Lower leg skin (tissue), 3 donors: ENCODE data around the gene EFHC1.

Source experiments
- POLR2A ChIP-seq, 2 donors: fragments of 450-650 bp; IDR thresholded peaks; one replicate each; pipeline ENCODE4 v1.6.1; 2016 to 2017; ENCODE audit warnings: antibody characterized with exemption in 2 of 2, mild to moderate bottlenecking in 1 of 2, moderate library complexity in 1 of 2
- TF ChIP-seq, protein P1 (sequence below), 3 donors: fragments of 450-650 bp; IDR thresholded peaks; one replicate each; pipeline ENCODE4 v1.5.1; 2016; ENCODE audit warnings: antibody characterized with exemption in 3 of 3, mild to moderate bottlenecking in 3 of 3, moderate library complexity in 2 of 3

DNA sequence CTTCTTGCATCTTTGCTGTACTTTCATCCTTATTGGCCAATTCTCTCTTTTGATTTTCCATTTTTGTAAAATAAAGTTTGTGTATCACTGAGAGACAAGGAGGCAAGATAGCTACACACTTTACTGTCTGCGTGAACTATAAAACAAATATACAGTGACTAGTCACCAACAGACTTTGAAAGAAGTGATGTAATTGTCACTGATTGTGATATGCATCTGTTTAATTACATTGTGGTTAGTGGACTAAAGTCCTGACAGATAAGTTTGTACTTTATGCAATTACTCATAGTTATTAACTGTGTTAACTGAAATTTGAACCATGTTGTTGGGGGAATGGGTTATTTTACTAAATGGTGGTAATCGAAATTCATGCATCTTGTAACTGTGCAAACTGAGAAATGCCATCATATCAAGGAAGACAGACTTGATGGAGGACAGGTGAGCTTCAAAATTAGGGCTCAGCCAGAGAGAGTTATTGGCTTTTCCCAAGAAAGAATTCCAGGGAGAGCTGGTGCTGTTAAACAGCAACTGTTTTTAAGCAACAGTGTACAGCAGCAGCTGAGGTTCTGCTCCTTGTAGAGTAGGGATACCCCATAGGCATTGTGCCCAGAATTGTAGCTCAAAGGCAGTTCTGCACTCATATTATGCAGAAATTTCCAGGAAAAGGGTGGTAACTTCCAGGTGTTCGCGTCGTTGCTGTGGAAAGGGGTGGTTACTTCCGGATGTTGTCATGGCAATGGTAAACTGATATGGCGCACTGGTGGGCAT, 62.9 kb downstream of the EFHC1 start:
- TF ChIP-seq, protein P1, sequence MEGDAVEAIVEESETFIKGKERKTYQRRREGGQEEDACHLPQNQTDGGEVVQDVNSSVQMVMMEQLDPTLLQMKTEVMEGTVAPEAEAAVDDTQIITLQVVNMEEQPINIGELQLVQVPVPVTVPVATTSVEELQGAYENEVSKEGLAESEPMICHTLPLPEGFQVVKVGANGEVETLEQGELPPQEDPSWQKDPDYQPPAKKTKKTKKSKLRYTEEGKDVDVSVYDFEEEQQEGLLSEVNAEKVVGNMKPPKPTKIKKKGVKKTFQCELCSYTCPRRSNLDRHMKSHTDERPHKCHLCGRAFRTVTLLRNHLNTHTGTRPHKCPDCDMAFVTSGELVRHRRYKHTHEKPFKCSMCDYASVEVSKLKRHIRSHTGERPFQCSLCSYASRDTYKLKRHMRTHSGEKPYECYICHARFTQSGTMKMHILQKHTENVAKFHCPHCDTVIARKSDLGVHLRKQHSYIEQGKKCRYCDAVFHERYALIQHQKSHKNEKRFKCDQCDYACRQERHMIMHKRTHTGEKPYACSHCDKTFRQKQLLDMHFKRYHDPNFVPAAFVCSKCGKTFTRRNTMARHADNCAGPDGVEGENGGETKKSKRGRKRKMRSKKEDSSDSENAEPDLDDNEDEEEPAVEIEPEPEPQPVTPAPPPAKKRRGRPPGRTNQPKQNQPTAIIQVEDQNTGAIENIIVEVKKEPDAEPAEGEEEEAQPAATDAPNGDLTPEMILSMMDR (IDR thresholded peaks at IDR 0.05) = no peak
- no peak for TF ChIP-seq POLR2A (IDR thresholded peaks at IDR 0.05)
